Loucy (cell line): ENCODE data around the gene KCTD12.

ENCODE experiments used
- CTCF ChIP-seq: fragments of 200-600 bp; sonication (generic); conservative IDR thresholded peaks from 2 replicates; pipeline ENCODE4 v1.5.1; 2014; ENCODE audit warnings: mild to moderate bottlenecking, antibody characterized with exemption, low read length
- EZH2phosphoT487 ChIP-seq: fragments of 200-600 bp; IDR thresholded peaks from 2 replicates; pipeline ENCODE4 v1.6.1; 2018; ENCODE audit warnings: antibody characterized with exemption, mild to moderate bottlenecking, moderate library complexity, borderline replicate concordance

DNA sequence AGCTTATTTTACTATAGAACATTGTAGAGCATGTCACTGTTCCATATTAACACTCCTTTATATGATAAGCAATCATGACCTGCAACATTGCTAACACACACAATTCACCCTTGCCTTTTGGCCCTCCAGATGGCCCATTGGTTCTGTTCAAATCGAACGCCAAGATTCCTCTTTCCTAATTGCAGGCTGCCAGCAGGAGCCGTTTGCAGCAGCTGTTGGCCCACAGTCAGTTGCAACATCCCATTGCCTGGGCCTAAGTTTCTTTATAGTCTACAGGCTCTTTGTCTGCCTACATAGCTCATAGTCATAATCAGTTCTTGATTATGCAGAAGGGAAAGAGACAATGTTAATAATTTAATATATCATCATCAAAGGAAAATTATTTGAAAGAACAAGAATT is 37.6 kb downstream of the KCTD12 start:
- no peak for TF ChIP-seq CTCF
- no peak for TF ChIP-seq EZH2phosphoT487
